OCI-LY1 (cell line): ENCODE measurements around the gene MALT1.

ENCODE experiments used
- EZH2 ChIP-seq: fragments of 200-600 bp; sonication (generic), shearing (Covaris generic); IDR thresholded peaks from 2 replicates; pipeline ENCODE4 v1.8.0; 2017; ENCODE audit warnings: borderline replicate concordance, mixed run types, mild to moderate bottlenecking, antibody characterized with exemption, low read length, moderate library complexity, mixed read lengths
- TF ChIP-seq, protein P1 (sequence below): fragments of 200-600 bp; sonication (generic), shearing (Covaris generic); IDR thresholded peaks from 2 replicates; pipeline ENCODE4 v1.5.1; 2017; ENCODE audit warnings: mild to moderate bottlenecking, antibody characterized with exemption, low read length, moderate library complexity, mixed read lengths

DNA sequence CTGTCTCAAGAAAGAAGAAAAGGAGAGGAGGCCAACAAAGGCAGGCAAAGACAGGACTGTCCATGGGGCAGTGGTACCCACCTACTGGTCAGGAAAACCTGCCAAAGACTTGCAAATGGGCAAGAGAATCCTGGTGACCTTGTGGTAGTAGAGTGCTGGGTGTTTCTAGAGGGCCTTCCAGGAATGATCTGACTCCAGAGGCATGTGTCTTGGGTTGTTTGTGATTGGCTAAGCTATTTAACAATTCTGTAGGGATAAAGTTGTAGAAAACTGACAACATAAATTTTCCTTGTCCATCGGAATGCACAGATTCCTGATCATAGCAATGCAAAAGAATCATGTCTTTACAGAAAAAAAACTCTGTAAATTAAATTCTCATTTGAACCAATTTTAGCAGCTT is 125.0 kb downstream of the MALT1 start:
- TF ChIP-seq, protein P1, sequence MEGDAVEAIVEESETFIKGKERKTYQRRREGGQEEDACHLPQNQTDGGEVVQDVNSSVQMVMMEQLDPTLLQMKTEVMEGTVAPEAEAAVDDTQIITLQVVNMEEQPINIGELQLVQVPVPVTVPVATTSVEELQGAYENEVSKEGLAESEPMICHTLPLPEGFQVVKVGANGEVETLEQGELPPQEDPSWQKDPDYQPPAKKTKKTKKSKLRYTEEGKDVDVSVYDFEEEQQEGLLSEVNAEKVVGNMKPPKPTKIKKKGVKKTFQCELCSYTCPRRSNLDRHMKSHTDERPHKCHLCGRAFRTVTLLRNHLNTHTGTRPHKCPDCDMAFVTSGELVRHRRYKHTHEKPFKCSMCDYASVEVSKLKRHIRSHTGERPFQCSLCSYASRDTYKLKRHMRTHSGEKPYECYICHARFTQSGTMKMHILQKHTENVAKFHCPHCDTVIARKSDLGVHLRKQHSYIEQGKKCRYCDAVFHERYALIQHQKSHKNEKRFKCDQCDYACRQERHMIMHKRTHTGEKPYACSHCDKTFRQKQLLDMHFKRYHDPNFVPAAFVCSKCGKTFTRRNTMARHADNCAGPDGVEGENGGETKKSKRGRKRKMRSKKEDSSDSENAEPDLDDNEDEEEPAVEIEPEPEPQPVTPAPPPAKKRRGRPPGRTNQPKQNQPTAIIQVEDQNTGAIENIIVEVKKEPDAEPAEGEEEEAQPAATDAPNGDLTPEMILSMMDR = no peak
- TF ChIP-seq EZH2 = no peak
